Peyer's patch (tissue), 4 donors: ENCODE results near the gene IDE. TPM values are rescaled to one million over a fixed set of nuclear protein-coding genes. Genes with fewer than 3 reads are reported as not detected.
"Not testable (repeated sequence)": the region's sequence is repeated elsewhere in the genome, so short reads cannot be mapped to it uniquely, and the experiment has no call there.

Source experiments
- DNase-seq, 3 donors: peaks; one replicate each; pipeline ENCODE4 v3.0.0-alpha.2; 2017 to 2019
- H3K27ac ChIP-seq, 4 donors: fragments of 200-600 bp; sonication (generic); one replicate each; pipeline ENCODE4 v1.5.1; 2016 to 2019
- H3K27me3 ChIP-seq, 2 donors: fragments of 200-600 bp; sonication (generic); one replicate each; pipeline ENCODE4 v1.5.1; 2019
- H3K36me3 ChIP-seq, 3 donors: fragments of 200-600 bp; sonication (generic); one replicate each; pipeline ENCODE4 v1.5.1; 2016 to 2019
- H3K4me1 ChIP-seq, 4 donors: fragments of 200-600 bp; sonication (generic); one replicate each; pipeline ENCODE4 v1.5.1; 2016 to 2019
- H3K4me3 ChIP-seq, 4 donors: fragments of 200-600 bp; sonication (generic); 1 replicate in 3 of 4; 2 replicates in 1 of 4; pipeline ENCODE4 v1.5.1; 2016 to 2019; ENCODE audit warnings: mild to moderate bottlenecking in 1 of 4
- H3K9me3 ChIP-seq, 4 donors: fragments of 200-600 bp; sonication (generic); one replicate each; pipeline ENCODE4 v1.5.1; 2016 to 2019; ENCODE audit warnings: mild to moderate bottlenecking in 1 of 4
- CTCF ChIP-seq, 6 experiments: fragments of 450-650 bp in 4 of 6; fragments of 200-600 bp in 2 of 6; sonication (generic) in 1 of 6; IDR thresholded peaks; one replicate each; pipeline ENCODE4 v1.5.1; 2017 to 2019; ENCODE audit warnings: antibody characterized with exemption in 6 of 6, mild to moderate bottlenecking in 3 of 6, moderate library complexity in 1 of 6
- POLR2A ChIP-seq, 2 donors: fragments of 450-650 bp; IDR thresholded peaks; one replicate each; pipeline ENCODE4 v1.5.1; 2017; ENCODE audit warnings: antibody characterized with exemption in 2 of 2, mild to moderate bottlenecking in 2 of 2, moderate library complexity in 2 of 2
- total RNA-seq, 4 donors: library from RNA; depleted of rRNA; stranded (reverse); fragments of >200 nt; gene quantifications; one replicate each; pipeline ENCODE4 v1.1.0, GENCODE V29; 2016

Gene IDE
- total RNA-seq, 4 donors from 2014 or later = 27.1 to 71.8 (median 31.7) TPM

GRCh38 chr10:92572362-92573090 lies 1.4 kb downstream of the IDE start:
- Histone ChIP-seq H3K9me3 (no peaks in the 10 kb centered on the region), H3K4me1 (peaks cover 0 to 26% (median 2%) of the 10 kb centered on the region in 4 donors), H3K27ac (peak overlapping the region in 3 of 4 donors; percentile 90 to 94 (median 93)), H3K36me3 (no peaks in the 10 kb centered on the region), H3K4me3 (peak overlapping the region; percentile 76 to 95 (median 90)), H3K27me3 (no peaks in the 10 kb centered on the region)
- DNase-seq = no peak
- TF ChIP-seq POLR2A (IDR thresholded peaks at IDR 0.05) (no peak), CTCF (IDR thresholded peaks at IDR 0.05) (peak in 1 of 6 experiments; percentile 4)

- no peak overlapping the region for H3K4me3 ChIP-seq
- H3K4me1 ChIP-seq = peaks cover 0 to 26% (median 2%) of the 10 kb centered on the region in 4 donors
- no peaks in the 10 kb centered on the region for H3K27me3 ChIP-seq
- no peak for TF ChIP-seq CTCF (IDR thresholded peaks at IDR 0.05)
- TF ChIP-seq POLR2A (IDR thresholded peaks at IDR 0.05) = no peak
- no peak overlapping the region for H3K27ac ChIP-seq
- H3K9me3 ChIP-seq = no peaks in the 10 kb centered on the region
- DNase-seq = no peak
- no peaks in the 10 kb centered on the region for H3K36me3 ChIP-seq
Observed at GRCh38 chr10:92571649-92572048, 2.2 kb downstream of the IDE start.

- H3K27me3 ChIP-seq, H3K36me3 ChIP-seq, H3K9me3 ChIP-seq, H3K27ac ChIP-seq, DNase-seq, H3K4me3 ChIP-seq: not testable (repeated sequence)
- peaks cover 0 to 21% (median 0%) of the 10 kb centered on the region in 4 donors for H3K4me1 ChIP-seq
Observed at GRCh38 chr10:92569663-92570062, 4.2 kb downstream of the IDE start.

GRCh38 chr10:92569071-92569470 lies 4.8 kb downstream of the IDE start:
- Histone ChIP-seq H3K9me3 (no peaks in the 10 kb centered on the region), H3K27ac (no peak overlapping the region)

GRCh38 chr10:92567952-92568600 lies 5.8 kb downstream of the IDE start:
- Histone ChIP-seq H3K36me3 (no peaks in the 10 kb centered on the region), H3K9me3 (no peaks in the 10 kb centered on the region), H3K4me1 (peaks cover 0 to 20% (median 0%) of the 10 kb centered on the region in 4 donors), H3K27me3 (no peaks in the 10 kb centered on the region), H3K4me3 (no peak overlapping the region), H3K27ac (no peak overlapping the region)
- no peak for DNase-seq
- TF ChIP-seq POLR2A (IDR thresholded peaks at IDR 0.05) = no peak
- TF ChIP-seq CTCF (IDR thresholded peaks at IDR 0.05) = no peak

More at GRCh38 chr10:92569071-92569470, 4.8 kb downstream of the IDE start:
- Histone ChIP-seq H3K36me3 (no peaks in the 10 kb centered on the region), H3K27me3 (no peaks in the 10 kb centered on the region), H3K4me1 (peaks cover 0 to 20% (median 0%) of the 10 kb centered on the region in 4 donors), H3K4me3 (no peak overlapping the region)
- TF ChIP-seq CTCF (IDR thresholded peaks at IDR 0.05) = no peak
- TF ChIP-seq POLR2A (IDR thresholded peaks at IDR 0.05) = no peak
- no peak for DNase-seq

- no peak overlapping the region for H3K4me3 ChIP-seq
- H3K9me3 ChIP-seq = no peaks in the 10 kb centered on the region
- peaks cover 0 to 29% (median 0%) of the 10 kb centered on the region in 3 donors for H3K36me3 ChIP-seq
- H3K27me3 ChIP-seq = no peaks in the 10 kb centered on the region
- TF ChIP-seq POLR2A (IDR thresholded peaks at IDR 0.05) (no peak), CTCF (IDR thresholded peaks at IDR 0.05) (no peak)
- H3K27ac ChIP-seq = no peak overlapping the region
- H3K4me1 ChIP-seq = no peaks in the 10 kb centered on the region
- no peak for DNase-seq
Observed at GRCh38 chr10:92562424-92562823, 11.5 kb downstream of the IDE start.
